GM18861 (cell line): ENCODE results near the gene ATG9B.

Experiments
- ATAC-seq: cut with Tn5 transposase; IDR thresholded peaks from one replicate; pipeline ENCODE4 v1.9.1; 2021; ENCODE audit not compliant: unreplicated experiment

The ATG9B gene

DNA sequence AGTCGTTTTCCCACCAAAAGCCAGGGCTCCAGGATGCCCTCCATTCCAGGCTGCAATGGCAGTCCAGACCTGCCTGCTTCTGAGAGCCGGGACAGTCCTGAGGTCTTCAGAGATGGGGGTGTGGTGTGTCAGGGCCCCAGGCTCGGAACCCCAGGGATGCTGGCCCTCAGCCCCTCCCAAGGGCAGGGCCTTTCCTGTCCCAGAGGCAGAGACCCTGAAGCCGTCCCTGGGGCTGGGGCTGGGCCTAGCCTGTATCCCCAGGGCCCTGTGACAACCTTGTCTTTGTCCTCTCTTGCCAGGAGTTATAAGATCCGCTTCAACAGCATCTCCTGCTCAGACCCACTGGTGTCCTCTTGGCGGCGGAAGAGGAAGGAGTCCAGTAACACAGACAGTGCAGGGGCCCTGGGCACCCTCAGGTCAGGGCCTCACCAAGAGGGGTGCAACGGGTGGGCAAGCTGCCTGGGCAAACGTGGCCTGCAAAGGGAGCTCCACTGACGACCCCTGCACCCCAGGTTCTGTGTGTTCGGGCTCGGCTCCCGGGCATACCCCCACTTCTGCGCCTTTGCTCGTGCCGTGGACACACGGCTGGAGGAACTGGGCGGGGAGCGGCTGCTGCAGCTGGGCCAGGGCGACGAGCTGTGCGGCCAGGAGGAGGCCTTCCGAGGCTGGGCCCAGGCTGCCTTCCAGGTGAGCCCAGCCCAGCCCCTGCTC lies 17.5 kb downstream of the ATG9B start:
- no peak for ATAC-seq

DNA sequence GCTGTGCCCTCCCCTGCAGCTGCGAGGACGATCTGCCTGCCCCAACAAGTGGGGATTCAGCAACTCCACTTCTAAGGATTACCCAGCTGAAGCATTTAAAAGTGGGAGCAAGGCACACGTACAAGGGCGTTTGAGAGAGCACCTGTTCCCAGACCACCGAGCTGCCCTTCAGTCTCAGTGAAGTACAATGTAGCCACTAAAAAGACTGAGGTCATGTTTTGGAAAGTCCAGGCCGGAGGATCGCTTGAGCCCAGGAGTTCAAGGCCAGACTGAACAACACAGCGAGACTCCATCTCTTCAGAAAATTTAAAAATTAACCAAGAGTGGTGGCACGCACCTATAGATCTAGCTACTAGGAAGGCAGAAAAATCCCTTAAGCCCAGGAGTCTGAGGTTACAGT lies 18.7 kb downstream of the ATG9B start:
- ATAC-seq: no peak

DNA sequence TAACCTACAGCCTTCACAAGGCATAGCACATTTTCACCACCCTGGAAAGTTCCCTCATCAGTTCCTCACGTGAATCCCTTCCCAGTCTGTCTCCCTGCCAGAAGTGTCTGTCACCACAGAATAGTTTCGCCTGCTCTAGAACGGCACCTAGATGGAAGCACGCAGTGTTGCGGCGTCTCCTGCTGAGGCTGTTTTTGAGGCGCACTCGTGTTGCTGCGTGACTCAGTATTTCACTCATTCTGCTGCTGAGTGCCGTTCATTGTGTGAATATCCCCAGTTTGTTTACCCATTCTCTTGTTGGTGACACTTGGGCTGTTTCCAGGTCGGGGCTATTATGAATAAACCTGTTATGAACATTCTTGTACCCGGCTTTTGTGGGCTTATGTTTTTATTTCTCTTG lies 20.7 kb downstream of the ATG9B start:
- ATAC-seq: no peak

DNA sequence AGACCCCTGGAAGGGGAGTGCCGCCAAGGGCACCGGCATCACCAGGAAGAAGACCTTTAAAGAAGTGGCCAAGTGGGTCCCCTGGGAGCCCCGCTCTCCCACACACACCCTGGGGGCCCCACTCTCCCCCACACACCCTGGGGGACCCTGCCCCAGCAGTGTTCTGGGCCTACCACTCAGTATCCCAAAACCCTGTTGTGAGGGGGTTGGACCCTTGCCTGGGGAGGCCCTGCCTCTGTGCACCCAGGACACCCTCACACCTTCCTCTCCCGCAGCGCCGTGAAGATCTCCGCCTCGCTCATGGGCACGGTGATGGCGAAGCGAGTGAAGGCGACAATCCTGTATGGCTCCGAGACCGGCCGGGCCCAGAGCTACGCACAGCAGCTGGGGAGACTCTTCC lies 22.7 kb downstream of the ATG9B start:
- no peak for ATAC-seq

- ATAC-seq: no peak
These were observed 23.3 kb downstream of the ATG9B start for GRCh38 chr7:151000897-151001495.

DNA sequence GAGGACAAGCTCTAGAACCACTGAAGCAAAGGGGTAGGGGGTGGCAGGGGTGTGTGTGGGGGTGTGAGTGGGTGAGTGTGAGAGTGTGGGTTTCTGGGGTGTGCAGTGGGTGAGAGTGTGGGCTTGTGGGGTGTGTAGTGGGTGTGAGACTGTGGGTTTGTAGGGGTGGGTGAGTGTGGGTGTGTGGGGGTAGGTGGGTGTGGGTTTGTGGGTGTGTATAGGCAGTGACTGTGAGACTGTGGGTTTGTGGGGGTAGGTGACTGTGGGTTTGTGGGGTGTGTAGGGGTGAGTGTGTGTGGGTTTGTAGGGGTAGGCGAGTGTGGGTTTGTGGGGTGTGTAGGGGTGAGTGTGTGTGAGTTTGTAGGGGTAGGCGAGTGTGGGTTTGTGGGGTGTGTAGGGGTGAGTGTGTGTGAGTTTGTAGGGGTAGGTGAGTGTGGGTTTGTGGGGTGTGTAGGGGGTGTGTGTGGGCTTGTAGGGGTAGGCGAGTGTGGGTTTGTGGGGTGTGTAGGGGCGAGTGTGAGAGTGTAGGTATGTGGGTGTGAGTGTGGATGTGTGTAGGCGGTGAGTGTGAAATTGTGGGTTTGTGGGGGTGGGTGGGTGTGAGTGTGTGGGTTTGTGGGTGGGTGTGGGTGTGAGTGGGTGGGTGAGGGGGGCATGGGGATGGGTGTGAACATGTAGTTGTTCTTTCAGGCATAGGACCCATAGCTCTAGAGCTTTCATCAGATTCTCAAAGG lies 24.6 kb downstream of the ATG9B start:
- no peak for ATAC-seq

GRCh38 chr7:150999001-150999400 lies 25.3 kb downstream of the ATG9B start:
- no peak for ATAC-seq

GRCh38 chr7:150998341-150998740 lies 26.0 kb downstream of the ATG9B start:
- no peak for ATAC-seq

- ATAC-seq: no peak
These were observed 26.5 kb downstream of the ATG9B start for GRCh38 chr7:150997817-150998216.

DNA sequence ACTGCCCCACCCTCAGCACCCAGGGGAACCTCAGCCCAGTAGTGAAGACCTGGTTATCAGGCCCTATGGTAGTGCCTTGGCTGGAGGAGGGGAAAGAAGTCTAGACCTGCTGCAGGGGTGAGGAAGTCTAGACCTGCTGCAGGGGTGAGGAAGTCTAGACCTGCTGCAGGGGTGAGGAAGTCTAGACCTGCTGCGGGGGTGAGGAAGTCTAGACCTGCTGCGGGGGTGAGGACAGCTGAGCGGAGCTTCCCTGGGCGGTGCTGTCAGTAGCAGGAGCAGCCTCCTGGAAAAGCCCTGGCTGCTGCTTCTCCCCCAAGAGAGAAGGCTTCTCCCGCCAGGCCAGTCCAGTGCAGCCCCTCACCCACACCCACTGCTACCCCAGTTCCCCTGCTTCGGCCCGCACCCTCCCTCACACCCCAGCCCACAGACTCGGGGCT lies 27.2 kb downstream of the ATG9B start:
- ATAC-seq: no peak

GRCh38 chr7:150996376-150997074 lies 27.8 kb downstream of the ATG9B start:
- no peak for ATAC-seq

DNA sequence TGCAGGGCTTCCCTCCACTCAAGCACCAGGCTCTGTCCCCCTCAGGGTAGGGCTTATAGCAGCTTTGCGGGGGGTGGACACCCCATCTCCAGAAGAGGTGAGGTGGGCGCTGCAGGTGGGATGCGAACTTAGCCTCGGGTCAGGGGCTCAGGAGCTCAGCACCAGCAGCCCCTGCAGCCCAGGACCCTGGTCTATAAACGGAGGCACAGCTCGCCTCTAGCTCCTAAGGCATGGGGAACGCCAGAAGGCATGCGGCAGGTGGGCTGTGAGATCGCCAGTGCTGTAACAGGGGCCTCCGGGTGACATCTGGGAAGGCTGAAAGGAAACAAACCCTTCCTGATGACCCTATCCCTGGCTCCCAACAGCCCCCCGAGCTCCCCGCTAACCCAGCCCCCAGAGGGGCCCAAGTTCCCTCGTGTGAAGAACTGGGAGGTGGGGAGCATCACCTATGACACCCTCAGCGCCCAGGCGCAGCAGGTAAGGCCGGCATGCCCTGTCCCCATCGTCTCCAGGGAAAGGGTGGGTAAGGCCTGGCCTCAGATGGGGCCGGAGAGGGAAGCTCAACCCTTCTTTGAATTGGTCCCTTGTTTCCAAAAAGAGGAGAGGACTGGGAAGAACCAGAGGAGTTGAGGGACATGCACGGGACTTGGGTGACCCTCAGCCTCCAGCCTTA lies 29.3 kb downstream of the ATG9B start:
- no peak for ATAC-seq

DNA sequence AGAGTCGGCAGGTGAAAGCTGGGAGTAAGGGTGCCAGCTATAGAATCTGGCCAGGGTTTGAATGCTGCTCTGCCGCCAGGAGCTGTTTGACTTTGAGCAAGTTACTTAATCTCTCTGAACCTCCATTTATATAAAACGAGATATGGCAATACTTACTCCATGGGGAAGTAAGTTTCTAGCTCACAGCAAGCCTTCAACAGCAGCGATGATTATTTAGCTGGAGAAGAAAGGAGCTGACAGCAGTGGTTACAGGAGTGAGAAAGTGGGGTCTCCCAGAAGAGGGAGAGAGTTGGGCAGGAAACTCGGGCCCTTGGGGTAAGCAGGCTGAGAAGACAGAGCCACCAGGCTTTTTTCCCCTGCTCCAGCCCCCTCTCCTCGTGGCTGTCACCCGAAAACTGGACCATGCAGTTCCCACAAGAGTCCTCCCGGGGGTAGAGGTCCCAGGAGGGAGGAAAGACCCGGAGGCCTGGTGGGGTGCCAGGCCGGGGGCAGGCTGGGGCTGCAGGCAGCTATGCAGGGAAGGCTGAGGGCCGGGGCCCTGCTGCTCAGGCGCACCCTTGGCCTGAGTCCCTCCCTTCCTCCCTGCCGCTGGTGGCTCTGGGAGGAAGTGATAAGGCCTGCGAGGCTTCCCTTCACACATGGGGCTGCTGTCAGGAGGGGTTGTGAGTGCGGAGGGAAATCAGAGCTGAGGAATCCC lies 30.0 kb downstream of the ATG9B start:
- no peak for ATAC-seq

GRCh38 chr7:150993511-150993910 lies 30.8 kb downstream of the ATG9B start:
- no peak for ATAC-seq

GRCh38 chr7:150992833-150993302 lies 31.4 kb downstream of the ATG9B start:
- ATAC-seq: no peak

DNA sequence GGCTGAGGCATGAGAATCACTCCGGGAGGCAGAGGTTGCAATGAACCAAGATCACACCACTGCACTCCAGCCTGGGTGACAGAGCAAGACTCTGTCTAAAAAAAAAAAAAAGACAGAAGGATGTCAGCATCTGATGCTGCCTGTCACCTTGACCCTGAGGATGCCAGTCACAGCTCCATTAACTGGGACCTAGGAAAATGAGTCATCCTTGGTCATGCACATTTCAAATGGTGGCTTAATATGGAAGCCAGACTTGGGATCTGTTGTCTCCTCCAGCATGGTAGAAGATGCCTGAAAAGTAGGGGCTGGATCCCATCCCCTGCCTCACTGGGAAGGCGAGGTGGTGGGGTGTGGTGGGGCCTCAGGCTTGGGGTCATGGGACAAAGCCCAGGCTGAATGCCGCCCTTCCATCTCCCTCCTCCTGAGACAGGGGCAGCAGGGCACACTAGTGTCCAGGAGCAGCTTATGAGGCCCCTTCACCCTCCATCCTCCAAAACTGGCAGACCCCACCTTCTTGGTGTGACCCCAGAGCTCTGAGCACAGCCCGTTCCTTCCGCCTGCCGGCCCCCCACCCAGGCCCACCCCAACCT lies 32.1 kb downstream of the ATG9B start:
- no peak for ATAC-seq

- no peak for ATAC-seq
These were observed 33.7 kb downstream of the ATG9B start, which contains the start of gene NOS3 for GRCh38 chr7:150990416-150991186. TSS of gene NOS3 (plus strand) at chr7:150991017. CDS start at chr7:150993804, 2,787 bp downstream.

- no peak for ATAC-seq
These were observed 34.8 kb downstream of the ATG9B start for GRCh38 chr7:150989456-150989855.
